H1 (cell line): ENCODE results near the gene CHD2. TPM values are rescaled to one million over a fixed set of nuclear protein-coding genes. Genes with fewer than 3 reads are reported as not detected.

ENCODE experiments used
- CTCF ChIA-PET: fragments of 300-600 bp; sonication (Branson Sonifier 250); formaldehyde crosslinking; loops from one replicate; lab custom pipeline; 2021; ENCODE audit not compliant: partially characterized antibody; lab: Charles Lee
- POLR2A ChIA-PET: fragments of 300-600 bp; sonication (Branson Sonifier 250); formaldehyde crosslinking; loops from one replicate; lab custom pipeline; 2021; ENCODE audit warnings: inconsistent platforms; ENCODE audit not compliant: partially characterized antibody; lab: Charles Lee
- DNase-seq, 2 experiments: peaks; one replicate each; pipeline versions ENCODE4 v3.0.0 to v3.0.0-alpha.2; 2010 to 2022; ENCODE audit warnings: low spot score in 2 of 2, low read depth in 1 of 2, mixed read lengths in 1 of 2
- FAIRE-seq: peaks from 2 replicates; lab custom pipeline; 2011; peaks lifted over from hg19 to GRCh38; lab: Jason Lieb, UNC
- H2AFZ ChIP-seq: 2 replicates; pipeline ENCODE4 v1.8.1; 2012; ENCODE audit warnings: low read length, inconsistent platforms
- H2AK5ac ChIP-seq: 2 replicates; pipeline ENCODE4 v1.6.1; 2013; ENCODE audit warnings: low read depth, low read length
- H2BK120ac ChIP-seq: replicated peaks from 2 replicates; pipeline ENCODE3; 2013; ENCODE audit warnings: low read depth, low read length, inconsistent platforms
- H2BK12ac ChIP-seq: 2 replicates; pipeline ENCODE4 v1.6.1; 2013; ENCODE audit warnings: low read depth, low read length
- H2BK15ac ChIP-seq: 2 replicates; pipeline ENCODE4 v1.6.1; 2013; ENCODE audit warnings: low read length
- H2BK20ac ChIP-seq: 2 replicates; pipeline ENCODE4 v1.6.1; 2013; ENCODE audit warnings: low read length
- H2BK5ac ChIP-seq: 2 replicates; pipeline ENCODE4 v1.6.1; 2013; ENCODE audit warnings: low read depth, low read length
- H3K14ac ChIP-seq: 2 replicates; pipeline ENCODE4 v1.6.1; 2013; ENCODE audit warnings: inconsistent platforms; ENCODE audit not compliant: insufficient read length
- H3K18ac ChIP-seq: 2 replicates; pipeline ENCODE4 v1.6.1; 2013; ENCODE audit warnings: low read length; ENCODE audit errors: extremely low read depth
- H3K23ac ChIP-seq: 2 replicates; pipeline ENCODE4 v1.6.1; 2013; ENCODE audit warnings: inconsistent platforms; ENCODE audit not compliant: insufficient read length
- H3K23me2 ChIP-seq: 2 replicates; pipeline ENCODE4 v1.6.1; 2013; ENCODE audit warnings: low read depth, low read length
- H3K27ac ChIP-seq: 2 replicates; pipeline ENCODE4 v1.6.1; 2011; ENCODE audit warnings: low read depth, low read length, inconsistent platforms
- H3K27me3 ChIP-seq, 4 experiments: replicated peaks in 1 of 4; 1 replicate in 1 of 4; 2 replicates in 3 of 4; pipeline versions ENCODE4 v1.6.1 to v1.8.1; 2011 to 2013; ENCODE audit warnings: low read length in 3 of 4, mild to moderate bottlenecking in 3 of 4, inconsistent platforms in 2 of 4, mixed read lengths in 2 of 4, moderate library complexity in 1 of 4; ENCODE audit not compliant: control insufficient read depth in 3 of 4, insufficient read depth in 3 of 4; ENCODE audit errors: extremely low read depth in 1 of 4
- H3K36me3 ChIP-seq, 4 experiments: 2 replicates each; pipeline versions ENCODE4 v1.6.1 to v1.8.1; 2011 to 2013; ENCODE audit warnings: mild to moderate bottlenecking in 4 of 4, low read length in 3 of 4, moderate library complexity in 2 of 4, control low read depth in 1 of 4, inconsistent platforms in 1 of 4; ENCODE audit not compliant: insufficient read depth in 4 of 4, control insufficient read depth in 2 of 4
- H3K4ac ChIP-seq: replicated peaks from 2 replicates; pipeline ENCODE3; 2013; ENCODE audit warnings: low read length, low read depth, mixed read lengths, inconsistent platforms; ENCODE audit not compliant: insufficient read length
- H3K4me1 ChIP-seq, 4 experiments: replicated peaks in 1 of 4; 1 replicate in 1 of 4; 2 replicates in 3 of 4; pipeline versions ENCODE4 v1.6.1 to v1.8.1; 2011 to 2013; ENCODE audit warnings: low read length in 3 of 4, inconsistent platforms in 2 of 4, mixed read lengths in 1 of 4; ENCODE audit not compliant: insufficient read depth in 4 of 4, control insufficient read depth in 3 of 4
- H3K4me2 ChIP-seq, 2 experiments: 2 replicates each; pipeline versions ENCODE4 v1.6.1 to v1.8.1; 2011 to 2013; ENCODE audit warnings: low read depth in 2 of 2, low read length in 2 of 2, control low read depth in 1 of 2, inconsistent platforms in 1 of 2, mild to moderate bottlenecking in 1 of 2; ENCODE audit not compliant: insufficient read depth in 1 of 2
- H3K4me3 ChIP-seq, 4 experiments: fragments of 200-600, 300-600 bp in 1 of 4; sonication (generic), shearing (Covaris generic), sonication (Bioruptor Twin) in 1 of 4; 2 replicates each; pipeline versions ENCODE4 v1.5.1 to v1.8.1; 2011 to 2016; ENCODE audit warnings: low read length in 4 of 4, low read depth in 3 of 4, control low read depth in 2 of 4, inconsistent platforms in 2 of 4, mild to moderate bottlenecking in 2 of 4, mixed read lengths in 1 of 4, moderate library complexity in 1 of 4; ENCODE audit not compliant: insufficient read depth in 2 of 4; ENCODE audit errors: extremely low read depth in 1 of 4
- H3K56ac ChIP-seq: replicated peaks from 2 replicates; pipeline ENCODE3; 2013; ENCODE audit warnings: low read depth, mild to moderate bottlenecking, mixed read lengths, low read length, inconsistent platforms; ENCODE audit not compliant: insufficient read length
- H3K79me1 ChIP-seq: 2 replicates; pipeline ENCODE4 v1.6.1; 2013; ENCODE audit warnings: low read depth, low read length, control low read depth
- H3K79me2 ChIP-seq, 2 experiments: 2 replicates each; pipeline versions ENCODE4 v1.6.1 to v1.8.1; 2012 to 2013; ENCODE audit warnings: low read length in 2 of 2, mild to moderate bottlenecking in 2 of 2, inconsistent platforms in 1 of 2; ENCODE audit not compliant: insufficient read depth in 2 of 2, control insufficient read depth in 1 of 2
- H3K9ac ChIP-seq, 4 experiments: replicated peaks in 1 of 4; 1 replicate in 1 of 4; 2 replicates in 3 of 4; pipeline versions ENCODE4 v1.6.1 to v1.8.1; 2011 to 2013; ENCODE audit warnings: low read depth in 3 of 4, low read length in 3 of 4, control low read depth in 2 of 4, mild to moderate bottlenecking in 2 of 4, moderate library complexity in 2 of 4, inconsistent platforms in 1 of 4; ENCODE audit errors: extremely low read depth in 1 of 4
- H3K9me3 ChIP-seq, 2 experiments: 2 replicates each; pipeline versions ENCODE4 v1.6.1 to v1.8.1; 2012 to 2013; ENCODE audit warnings: mild to moderate bottlenecking in 2 of 2, moderate library complexity in 2 of 2, control low read depth in 1 of 2, inconsistent platforms in 1 of 2, low read depth in 1 of 2, low read length in 1 of 2, mixed read lengths in 1 of 2; ENCODE audit not compliant: insufficient read depth in 2 of 2
- H4K20me1 ChIP-seq, 2 experiments: replicated peaks in 1 of 2; 2 replicates each; pipeline versions ENCODE3 to v1.8.1; 2011 to 2013; ENCODE audit warnings: inconsistent platforms in 2 of 2, low read length in 2 of 2, mild to moderate bottlenecking in 1 of 2; ENCODE audit not compliant: insufficient read depth in 2 of 2, control insufficient read depth in 1 of 2
- H4K5ac ChIP-seq: 2 replicates; pipeline ENCODE4 v1.6.1; 2013; ENCODE audit warnings: low read length, low read depth, mixed read lengths, inconsistent platforms; ENCODE audit not compliant: insufficient read length
- H4K8ac ChIP-seq: 2 replicates; pipeline ENCODE4 v1.8.0; 2013; ENCODE audit warnings: mild to moderate bottlenecking, moderate library complexity, low read length, inconsistent platforms; ENCODE audit not compliant: insufficient read depth; ENCODE audit errors: extremely low read depth
- H4K91ac ChIP-seq: replicated peaks from 2 replicates; pipeline ENCODE3; 2013; ENCODE audit warnings: low read length, mixed read lengths, inconsistent platforms; ENCODE audit not compliant: insufficient read length
- GABPA ChIP-seq: IDR thresholded peaks from 2 replicates; pipeline ENCODE4 v1.6.1; 2011; ENCODE audit warnings: mild to moderate bottlenecking, low read length, moderate library complexity, borderline replicate concordance; ENCODE audit not compliant: insufficient read depth
- NANOG ChIP-seq: IDR thresholded peaks from 2 replicates; pipeline ENCODE4 v1.6.1; 2011; ENCODE audit warnings: low read length, low read depth, mild to moderate bottlenecking, inconsistent platforms; ENCODE audit not compliant: insufficient read depth, poor library complexity, severe bottlenecking
- POLR2A ChIP-seq, 2 experiments: IDR thresholded peaks; 1 replicate in 1 of 2; 2 replicates in 1 of 2; pipeline ENCODE4 v1.6.1; 2011; ENCODE audit warnings: low read depth in 2 of 2, low read length in 2 of 2, mild to moderate bottlenecking in 2 of 2; ENCODE audit errors: control extremely low read depth in 1 of 2
- POU5F1 ChIP-seq: IDR thresholded peaks from 2 replicates; pipeline ENCODE4 v1.6.1; 2011; ENCODE audit warnings: low read depth, mild to moderate bottlenecking, low read length, moderate library complexity
- SRF ChIP-seq: IDR thresholded peaks from 2 replicates; pipeline ENCODE4 v1.6.1; 2011; ENCODE audit warnings: mild to moderate bottlenecking, low read depth, low read length, moderate library complexity
- TAF1 ChIP-seq: IDR thresholded peaks from 2 replicates; pipeline ENCODE4 v1.6.1; 2011; ENCODE audit warnings: mild to moderate bottlenecking, low read depth, low read length
- TBP ChIP-seq: IDR thresholded peaks from 2 replicates; pipeline ENCODE4 v1.6.1; 2011; ENCODE audit warnings: low read depth, low read length, improper control_type of control experiment
- WGBS, 2 experiments: shearing (Covaris generic) in 1 of 2; methylation state at CpG; one replicate each; pipeline versions ENCODE4 v1.1.6 to v1.1.7; 2013 to 2015; ENCODE audit warnings: low lambda C conversion rate in 2 of 2, mixed read lengths in 2 of 2, inconsistent platforms in 1 of 2, low coverage in 1 of 2, missing lambda C conversion rate in 1 of 2; ENCODE audit not compliant: insufficient replicate concordance in 2 of 2, insufficient coverage in 1 of 2, insufficient read length in 1 of 2; ENCODE audit errors: extremely low coverage in 1 of 2, missing lambda C conversion rate in 1 of 2; 5-methylcytosine and 5-hydroxymethylcytosine counted together
- polyA plus RNA-seq, 7 experiments: library from polyadenylated mRNA; depleted of rRNA in 3 of 7; stranded (reverse) in 5 of 7; unstranded in 2 of 7; fragments of >200 nt in 5 of 7; fragments of 200-250 nt in 2 of 7; gene quantifications; 1 replicate in 5 of 7; 2 replicates in 1 of 7; 4 replicates in 1 of 7; pipeline versions ENCODE4 v1.2.1 to v1.2.3, GENCODE V29; 2011 to 2013; ENCODE audit warnings: missing spikeins in 2 of 7, mixed read lengths in 2 of 7
- total RNA-seq: library from RNA; stranded (reverse); fragmentation: NEBNext Ultra II Directional; extraction: Animal tissue kit (Norgen Biotek cat#: 25700); gene quantifications from 2 replicates; pipeline ENCODE4 v1.2.1, GENCODE V29; 2021

CHD2 gene
- total and polyA plus RNA-seq, 2 of the 8 experiments (the other 6 are each of a cell fraction or from before 2014, with no cell fraction given), result 28.8 to 70.0 TPM

- peaks cover 0 to 2% (median 0%) of the 10 kb centered on the region in 4 experiments; a peak in 2 of 7 replicates for H3K4me1 ChIP-seq
- H3K79me2 ChIP-seq, result 0 out of 4 replicates have a peak, but pooled peaks cover 0 to 4% of the 10 kb centered on the region in 2 experiments
- H4K91ac ChIP-seq, result no peak overlapping the region
- no peaks in the 10 kb centered on the region for H3K27me3 ChIP-seq
- no peak overlapping the region for H3K9ac ChIP-seq
- DNase-seq, result no peak
- H3K14ac ChIP-seq, result no peak overlapping the region
- H3K23ac ChIP-seq, result no peak overlapping the region
- H3K4ac ChIP-seq, result no peak overlapping the region
- no peak overlapping the region for H2BK20ac ChIP-seq
- ChIA-PET POLR2A (interaction anchor here (0.6 to 1.3 kb wide), 2 partner anchors 9 to 18 kb away, joined by 3 to 5 read pairs; no protein-coding TSS in a partner anchor), CTCF (interaction anchor here (1.0 to 1.6 kb wide), 3 partner anchors 10 to 141 kb away, joined by 3 read pairs; no protein-coding TSS in a partner anchor)
- H3K36me3 ChIP-seq, result peaks cover 31 to 99% (median 57%) of the 10 kb centered on the region in 4 experiments
- H3K56ac ChIP-seq, result no peak overlapping the region
- H4K8ac ChIP-seq, result no peak overlapping the region
- no peak for TF ChIP-seq GABPA
- 0 out of 2 replicates have a peak, but pooled peaks have one; percentile 33 for TF ChIP-seq TAF1
- TF ChIP-seq POU5F1, result no peak
- TF ChIP-seq NANOG, result no peak
- TF ChIP-seq TBP, result 0 out of 2 replicates have a peak, but pooled peaks have one; percentile 21
- peak; percentile 72 for TF ChIP-seq SRF
- peak in 1 of 2 experiments; percentile 30; a peak in 1 of 3 replicates for TF ChIP-seq POLR2A (IDR thresholded peaks at IDR 0.05; ENCODE audit: control extremely low read depth in 1 of 2, low read depth in 2 of 2, low read length in 2 of 2)
- H3K23me2 ChIP-seq, result no peaks in the 10 kb centered on the region
- no peak overlapping the region for H2BK15ac ChIP-seq
- no peak overlapping the region for H4K5ac ChIP-seq
- H3K18ac ChIP-seq, result no peak overlapping the region
- WGBS, 2 experiments, result 88% methylated on average over 10 of the region's 10 CpGs; no CpG with 5 or more reads in 1 of the 2 experiments
- no peak overlapping the region for H3K4me3 ChIP-seq
- no peak overlapping the region for H2BK12ac ChIP-seq
- peak overlapping the region; percentile 28 for H2BK120ac ChIP-seq
- H2AFZ ChIP-seq, result no peak overlapping the region
- peak overlapping the region; percentile 47 for H3K27ac ChIP-seq
- H3K4me2 ChIP-seq, result no peak overlapping the region
- no peaks in the 10 kb centered on the region for H4K20me1 ChIP-seq
- H2AK5ac ChIP-seq, result no peak overlapping the region
- H2BK5ac ChIP-seq, result peak overlapping the region; percentile 13; the same call in 1 of the 2 replicates
- no peaks in the 10 kb centered on the region for H3K9me3 ChIP-seq
- H3K79me1 ChIP-seq, result no peaks in the 10 kb centered on the region; the same call in 1 of the 2 replicates
- FAIRE-seq, result no peak
These were observed 49.6 kb downstream of the CHD2 start for GRCh38 chr15:92949604-92950249.
